Measurements from ENCODE around the gene SPEF2. TPM values are rescaled to one million over a fixed set of nuclear protein-coding genes. Genes with fewer than 3 reads are reported as not detected.

SPEF2 gene
- total RNA-seq, 1 donor from 2014 or later, result 11.2 TPM

DNA sequence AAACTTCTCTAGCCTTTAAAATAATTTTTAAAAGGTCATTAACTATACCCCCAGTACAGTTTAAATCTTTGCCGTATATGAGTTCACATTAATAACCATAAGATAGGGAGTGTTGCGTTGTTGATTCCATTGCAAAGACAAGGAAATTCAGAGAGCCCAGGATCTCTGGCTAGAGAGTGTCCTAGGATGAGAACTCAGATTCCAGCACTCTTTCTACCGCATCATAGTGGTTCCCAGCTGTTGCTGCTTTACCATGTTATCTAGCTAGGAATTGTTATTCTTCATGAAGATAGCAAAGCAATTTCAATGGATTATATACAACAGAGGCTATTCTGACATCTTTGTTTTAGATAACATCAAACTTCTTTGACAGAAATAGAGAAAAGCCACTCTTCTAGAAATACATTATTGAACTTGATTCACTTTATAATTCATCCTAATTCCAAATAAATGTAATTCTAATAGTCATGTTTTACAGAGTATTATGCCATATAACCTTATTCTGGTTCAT is 160.7 kb downstream of the SPEF2 start:
- DNase-seq (ENCODE audit: low read depth), result no peak

DNA sequence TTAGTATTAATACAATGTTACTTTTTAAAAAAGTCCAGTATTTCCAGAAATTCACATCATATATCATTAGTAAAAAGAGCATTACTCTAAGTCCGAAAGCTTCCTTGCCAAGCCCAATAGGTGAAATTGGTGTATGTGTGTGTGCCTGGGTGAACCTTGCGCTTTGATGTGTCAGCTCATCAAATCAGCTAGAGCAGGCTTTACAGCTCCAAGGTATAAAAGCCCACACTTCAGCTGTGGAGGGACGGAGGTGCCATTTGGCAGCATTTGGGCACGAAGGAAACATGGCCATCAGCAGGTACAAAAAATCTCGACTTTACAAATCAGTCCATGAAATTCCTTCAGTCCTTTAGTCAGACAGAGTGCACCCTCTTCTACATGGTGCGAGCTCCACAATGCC is 162.6 kb downstream of the SPEF2 start:
- no peak for DNase-seq (ENCODE audit: low read depth)

DNA sequence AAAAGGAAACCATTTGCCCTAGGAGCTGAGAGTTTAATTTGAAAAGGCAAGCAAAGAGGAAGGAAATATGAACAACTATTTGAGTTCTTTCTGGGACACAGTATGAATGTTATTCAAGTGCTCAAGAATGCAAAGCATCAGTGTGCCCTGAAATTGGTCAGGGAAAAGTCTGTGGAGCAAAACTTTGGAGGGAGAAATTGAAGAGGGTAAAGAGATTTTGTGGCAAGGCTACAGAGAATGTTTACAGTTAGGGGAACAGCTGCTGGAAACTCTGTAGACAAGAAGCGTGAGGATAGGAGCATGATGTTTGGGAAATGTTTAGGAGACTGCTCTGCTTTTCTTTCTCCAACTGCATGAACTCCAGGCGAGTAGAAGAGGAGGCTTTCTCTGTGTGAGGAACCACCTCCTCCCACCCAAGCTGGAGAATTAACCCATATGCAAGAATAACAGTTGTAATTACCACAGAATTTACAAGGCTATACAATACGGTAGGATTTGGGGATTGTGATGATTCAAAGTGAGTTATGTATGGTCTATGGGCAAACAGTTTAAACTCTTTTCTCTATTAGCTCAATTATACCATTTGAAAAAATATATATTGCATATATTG is 163.6 kb downstream of the SPEF2 start:
- no peak for DNase-seq (ENCODE audit: low read depth)

DNA sequence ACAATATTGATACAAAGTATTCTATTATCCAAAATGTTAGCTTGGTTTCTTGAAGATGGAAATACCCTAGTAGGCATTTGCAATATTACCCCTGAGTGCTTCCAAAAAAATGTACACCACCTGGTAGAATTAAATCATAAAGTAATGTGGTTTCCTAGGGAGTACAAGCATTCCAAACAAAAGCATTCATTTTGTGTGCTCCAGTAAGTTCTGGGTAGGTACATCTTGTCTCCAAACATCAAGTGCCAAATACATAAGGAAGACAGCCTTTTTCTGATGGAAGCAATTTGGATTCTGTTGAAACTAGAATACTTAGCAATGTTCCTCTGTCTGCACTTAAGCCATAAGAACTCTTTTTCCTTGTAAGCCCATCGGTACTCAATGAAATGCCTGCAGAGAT is 165.9 kb downstream of the SPEF2 start:
- DNase-seq (ENCODE audit: low read depth), result no peak

DNA sequence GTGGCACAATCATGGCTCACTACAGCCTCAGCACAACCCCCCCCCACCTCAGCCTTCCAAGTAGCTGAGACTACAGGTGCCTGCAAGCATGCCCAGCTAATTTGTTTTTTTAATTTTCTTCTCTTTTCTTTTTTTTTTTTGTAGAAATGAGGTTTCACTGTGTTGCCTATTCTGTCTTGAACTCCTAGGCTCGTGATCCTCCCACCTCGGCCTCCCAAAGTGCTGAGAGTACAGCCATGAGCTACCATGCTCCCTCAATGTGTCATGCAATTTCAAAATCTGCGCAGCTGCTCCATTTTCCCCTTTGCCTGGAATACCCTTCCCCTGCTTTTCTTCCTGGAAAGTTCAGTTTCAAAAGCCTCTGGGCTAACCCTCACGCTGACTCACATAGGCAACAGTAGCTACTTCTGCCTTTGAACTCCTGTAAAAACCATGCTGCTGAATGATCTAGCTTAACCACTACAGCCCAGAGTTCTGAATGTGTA is 168.0 kb downstream of the SPEF2 start:
- DNase-seq (ENCODE audit: low read depth), result peak; percentile 15

DNA sequence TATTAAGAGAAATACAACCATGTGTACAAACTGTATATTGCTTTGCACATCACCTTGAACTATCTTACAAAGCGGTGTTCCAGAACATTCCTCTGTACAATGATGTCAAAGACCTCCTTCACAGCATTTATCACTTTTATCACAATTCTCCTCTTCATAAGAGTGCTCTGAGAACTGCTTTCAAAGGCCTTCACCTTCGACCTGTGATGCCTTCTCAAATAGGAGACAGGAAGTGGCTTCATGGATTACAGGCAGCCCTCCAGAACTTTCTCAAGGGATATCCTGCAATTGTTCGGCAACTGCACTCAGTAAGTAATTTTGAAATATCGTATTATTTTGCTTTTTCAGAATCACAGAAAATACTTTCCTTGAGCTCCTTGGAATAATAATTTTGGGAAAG is 171.1 kb downstream of the SPEF2 start:
- DNase-seq (ENCODE audit: low read depth), result no peak

DNA sequence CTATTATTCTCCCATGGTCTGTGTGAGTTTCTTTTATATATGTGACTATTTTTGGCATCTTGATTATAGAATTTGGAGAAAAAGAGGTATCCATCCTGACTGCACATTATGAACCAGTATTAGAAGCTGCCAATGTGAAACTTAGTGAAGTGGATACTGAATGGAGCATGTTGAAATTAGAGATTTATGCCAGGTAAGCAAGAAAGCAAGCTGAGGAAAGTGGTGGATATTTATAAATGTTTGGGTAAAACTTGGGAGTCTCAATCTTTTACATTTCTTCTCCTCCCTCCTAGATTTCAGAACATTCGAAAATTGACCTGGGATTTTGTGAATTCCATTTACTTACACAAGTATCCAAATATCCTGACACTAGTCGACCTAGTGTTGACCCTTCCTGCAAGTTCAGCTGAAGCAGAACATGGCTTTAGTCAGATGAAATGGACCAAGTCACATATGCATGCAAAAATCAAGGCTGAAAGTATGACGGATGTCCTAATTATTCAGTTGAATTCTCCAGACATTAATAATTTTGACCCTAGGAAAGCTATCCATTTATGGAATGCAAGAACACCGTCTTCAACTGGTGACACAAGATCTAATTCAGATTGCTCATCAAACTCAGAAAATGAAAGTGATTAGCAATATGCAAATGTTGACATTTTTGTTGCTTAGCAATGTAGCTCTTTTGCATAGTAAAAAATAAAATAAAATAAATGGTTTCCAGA is 172.2 kb downstream of the SPEF2 start:
- no peak for DNase-seq (ENCODE audit: low read depth)

DNA sequence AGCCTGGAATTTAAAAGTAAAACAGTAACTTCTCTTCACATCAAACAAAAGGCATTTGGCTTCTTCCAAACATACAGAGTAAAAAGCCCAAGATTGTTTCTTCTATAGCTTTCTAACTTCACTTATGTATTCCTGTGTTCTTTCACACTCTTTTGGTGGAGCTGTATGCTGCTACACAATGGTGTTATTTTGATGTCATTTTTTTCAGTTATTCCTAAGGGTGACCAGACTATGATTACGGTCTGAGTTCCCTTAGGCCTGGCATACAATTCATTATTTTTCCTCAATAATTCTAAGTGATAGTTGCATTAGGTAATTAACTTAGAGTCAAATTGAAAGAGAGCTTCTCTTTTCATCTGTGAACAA is 172.8 kb downstream of the SPEF2 start:
- no peak for DNase-seq (ENCODE audit: low read depth)

DNA sequence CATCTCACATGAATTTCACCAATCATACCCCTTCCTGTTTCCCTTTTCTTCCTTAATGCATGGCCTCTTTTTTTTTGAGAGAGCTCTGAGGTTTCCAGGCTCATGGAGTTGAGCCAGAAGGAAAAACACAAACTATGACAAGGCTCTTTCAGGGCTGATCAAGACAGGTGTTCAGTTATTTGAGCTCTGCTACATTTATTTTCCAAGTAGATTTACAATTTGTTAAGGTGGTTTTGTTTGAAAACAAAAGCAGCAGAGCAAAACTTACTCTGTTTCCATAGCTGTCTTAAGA is 176.6 kb downstream of the SPEF2 start:
- no peak for DNase-seq (ENCODE audit: low read depth)

DNA sequence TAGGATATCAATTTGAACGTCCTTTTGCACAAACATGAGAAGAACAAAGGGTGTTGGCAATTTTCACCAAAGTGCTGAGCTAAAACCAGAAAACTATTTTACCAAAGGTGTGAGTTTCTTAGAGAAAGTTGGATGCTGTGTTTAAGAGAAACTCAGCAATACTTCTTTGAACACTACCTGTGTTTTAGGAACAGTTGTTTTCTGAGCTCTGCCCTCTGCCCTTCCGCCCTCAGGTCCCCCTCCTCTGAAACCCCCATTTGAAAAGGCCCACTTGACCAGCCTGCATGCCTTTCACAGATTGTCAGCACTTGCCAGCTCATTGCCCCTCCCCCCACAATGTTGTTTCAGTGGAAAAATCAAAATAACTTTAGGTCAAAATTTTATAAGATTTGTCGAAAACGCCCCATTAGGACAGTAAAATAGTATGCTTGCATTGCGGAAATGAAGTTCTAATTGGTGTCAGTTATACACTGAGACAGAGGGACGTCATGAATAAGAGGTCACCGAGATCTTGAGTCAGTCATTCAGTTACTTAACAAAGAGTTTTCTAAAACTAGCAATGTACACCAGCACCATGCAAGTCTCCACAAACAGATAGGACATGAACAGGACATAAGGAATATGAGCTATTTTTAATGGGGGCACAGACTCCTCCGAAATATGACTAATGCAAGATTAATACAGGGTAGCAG is 177.2 kb downstream of the SPEF2 start:
- no peak for DNase-seq (ENCODE audit: low read depth)

DNA sequence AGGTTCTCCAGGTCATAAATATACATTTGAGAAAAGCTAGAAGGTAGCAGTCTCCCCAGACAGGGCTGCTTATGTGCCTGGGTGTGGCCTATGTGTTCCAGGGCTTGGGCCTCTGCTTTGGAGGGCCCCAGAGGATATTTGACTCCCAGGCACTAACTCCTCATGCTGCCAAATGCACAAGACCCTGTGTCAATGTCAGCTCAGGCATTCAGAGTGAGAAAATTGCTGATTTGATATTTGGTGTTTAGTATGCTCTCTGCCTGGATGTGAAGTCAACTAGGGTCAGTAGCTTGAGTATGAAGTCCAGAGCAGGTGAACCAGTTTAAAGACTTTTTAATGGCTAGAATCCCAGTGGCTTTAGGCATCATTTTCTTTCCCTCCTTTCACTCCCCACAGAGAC is 181.5 kb downstream of the SPEF2 start:
- DNase-seq (ENCODE audit: low read depth), result no peak

DNA sequence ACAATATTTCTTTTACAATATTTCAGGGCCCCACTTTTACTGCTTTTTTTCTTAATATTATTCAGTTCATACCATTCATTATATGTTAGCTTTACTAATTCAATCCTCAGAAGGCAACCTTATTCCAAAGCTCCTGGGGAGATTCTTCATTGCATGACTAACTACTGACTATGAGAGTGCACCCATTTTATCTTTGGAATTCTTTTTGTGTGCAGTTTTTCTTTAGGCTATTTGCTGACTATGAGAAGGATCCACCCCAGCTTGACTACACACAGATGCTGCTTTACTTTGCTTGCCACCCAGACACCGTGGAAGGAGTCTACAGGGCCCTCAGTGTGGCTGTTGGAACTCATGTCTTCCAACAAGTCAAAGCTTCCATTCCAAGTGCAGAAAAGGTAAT is 182.1 kb downstream of the SPEF2 start:
- no peak for DNase-seq (ENCODE audit: low read depth)

DNA sequence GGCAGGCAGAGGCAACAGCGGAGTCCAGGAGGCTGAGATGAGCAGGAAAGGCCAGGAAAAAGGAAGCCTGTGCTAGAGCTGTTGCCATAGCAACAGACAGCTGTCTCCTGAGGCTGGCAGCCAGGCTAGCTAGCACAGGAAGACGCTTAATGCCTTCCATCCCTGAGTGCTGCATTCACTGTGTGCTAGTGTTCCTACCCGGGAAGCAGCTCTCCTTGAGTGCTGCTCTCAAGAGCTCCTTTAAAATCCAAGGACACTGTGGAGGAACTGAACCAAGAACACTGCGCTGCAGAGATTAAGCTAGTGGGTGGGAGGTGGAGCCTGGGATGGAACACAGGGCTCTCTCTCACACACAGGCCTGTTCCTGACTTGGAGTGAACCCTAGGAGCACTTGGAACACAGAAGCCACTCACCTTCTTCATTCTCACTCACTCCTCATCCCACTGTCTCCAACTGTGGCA is 185.6 kb downstream of the SPEF2 start:
- DNase-seq (ENCODE audit: low read depth), result peak; percentile 22

DNA sequence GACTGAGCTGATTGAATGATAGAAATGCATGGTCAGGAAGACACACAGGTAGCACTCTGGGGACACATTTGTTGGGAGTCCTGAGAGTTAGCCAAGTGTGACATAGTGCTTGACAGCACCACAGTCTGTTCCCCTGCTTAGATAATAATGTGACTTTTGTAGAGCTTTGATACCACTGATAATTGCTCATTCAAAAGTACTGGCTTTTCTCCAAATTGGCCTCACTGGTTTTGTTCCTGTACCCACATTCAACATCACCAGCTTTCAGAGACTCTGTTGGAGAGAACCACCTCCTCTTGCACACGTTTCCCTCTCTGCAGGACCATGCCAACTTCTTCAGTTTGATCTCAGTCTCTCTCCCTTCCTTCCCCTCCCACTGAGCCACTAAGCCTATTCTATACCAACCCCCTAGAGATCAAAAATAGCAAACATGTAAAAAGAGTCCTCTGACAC is 186.6 kb downstream of the SPEF2 start:
- DNase-seq (ENCODE audit: low read depth), result no peak

DNA sequence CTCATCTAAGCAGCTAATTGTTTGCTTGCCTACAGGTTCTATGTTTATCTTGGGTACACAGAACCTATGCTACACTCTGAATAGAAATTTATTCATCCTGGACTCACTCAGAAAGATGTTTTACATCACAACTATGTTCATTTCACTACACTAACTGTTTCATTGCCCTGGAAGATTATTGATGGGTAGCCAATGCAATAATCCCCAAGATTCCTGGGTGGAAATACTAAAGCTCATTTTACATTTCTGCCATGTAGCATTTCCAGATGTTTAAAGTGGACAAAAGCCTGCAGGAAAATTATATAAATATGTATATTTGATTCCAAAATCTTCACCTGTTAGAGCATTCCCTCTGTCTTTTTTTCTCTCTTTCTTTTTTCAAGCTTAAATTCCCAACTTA is 187.2 kb downstream of the SPEF2 start:
- no peak for DNase-seq (ENCODE audit: low read depth)

DNA sequence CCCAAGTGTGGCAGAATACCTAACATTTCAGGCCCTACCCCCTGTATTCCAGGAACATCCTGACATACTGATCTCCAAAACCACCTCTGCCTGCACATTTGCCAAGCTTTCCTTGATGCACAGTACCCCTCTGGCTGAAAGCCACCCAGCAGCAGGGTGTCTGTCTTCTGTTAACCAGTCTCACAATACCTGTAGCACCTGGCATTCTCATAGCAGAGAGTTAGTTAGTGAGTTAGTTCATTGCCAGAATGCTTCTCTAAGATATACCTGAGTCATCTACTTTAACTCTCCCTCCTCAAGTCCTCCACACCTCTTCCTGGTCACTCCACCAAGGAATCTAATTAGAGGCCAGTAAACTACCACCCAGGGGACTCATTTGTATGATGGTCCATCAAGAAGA is 192.9 kb downstream of the SPEF2 start:
- peak; percentile 15 for DNase-seq (ENCODE audit: low read depth)

DNA sequence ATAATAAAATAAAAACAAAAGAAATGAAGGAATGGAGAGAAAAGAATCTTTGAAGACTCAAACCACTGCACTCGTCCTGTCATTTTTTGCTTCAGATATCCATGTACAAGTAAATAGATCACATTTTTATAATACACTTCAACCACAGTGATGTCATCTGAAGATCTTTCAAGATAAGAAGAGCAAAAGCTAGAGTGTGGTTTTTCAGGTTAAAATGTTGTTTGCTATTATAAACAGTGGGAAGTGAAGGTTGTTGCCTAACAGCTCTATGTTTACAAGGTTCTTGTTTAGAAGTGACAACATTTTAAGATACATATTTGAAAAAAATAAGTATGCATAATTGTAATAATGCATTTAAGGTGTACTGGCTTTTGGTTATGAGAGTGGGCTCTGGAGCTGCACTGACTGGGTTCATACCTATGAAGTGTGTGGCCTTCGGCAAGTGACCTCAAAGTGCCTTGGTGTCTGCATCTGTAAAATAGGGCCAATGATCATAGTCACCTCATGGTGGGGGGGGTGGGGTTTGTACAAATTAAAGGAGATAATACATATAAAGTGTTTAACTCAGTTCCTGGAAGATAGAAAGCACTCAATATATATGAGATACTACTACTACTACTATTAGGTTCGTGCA is 193.6 kb downstream of the SPEF2 start:
- DNase-seq (ENCODE audit: low read depth), result peak; percentile 16

DNA sequence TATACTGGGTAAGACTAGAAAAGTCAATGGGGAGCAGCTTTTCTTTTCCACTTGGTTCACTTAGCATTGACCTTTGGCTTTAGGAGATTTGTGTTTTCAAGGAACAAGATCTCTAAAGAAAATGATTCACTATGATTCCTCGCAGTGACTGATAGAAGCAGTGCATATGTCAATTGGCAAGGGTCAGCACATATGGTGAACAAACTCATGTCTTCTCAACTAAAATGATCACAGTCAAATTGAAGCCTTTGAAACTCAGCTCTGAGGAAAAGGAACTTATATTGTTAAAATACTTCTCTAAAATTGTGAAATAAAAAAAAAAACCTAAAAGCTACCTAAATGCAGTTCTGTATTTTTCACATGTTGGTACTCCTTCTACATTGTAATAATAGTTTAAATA is 195.9 kb downstream of the SPEF2 start:
- DNase-seq (ENCODE audit: low read depth), result no peak

DNA sequence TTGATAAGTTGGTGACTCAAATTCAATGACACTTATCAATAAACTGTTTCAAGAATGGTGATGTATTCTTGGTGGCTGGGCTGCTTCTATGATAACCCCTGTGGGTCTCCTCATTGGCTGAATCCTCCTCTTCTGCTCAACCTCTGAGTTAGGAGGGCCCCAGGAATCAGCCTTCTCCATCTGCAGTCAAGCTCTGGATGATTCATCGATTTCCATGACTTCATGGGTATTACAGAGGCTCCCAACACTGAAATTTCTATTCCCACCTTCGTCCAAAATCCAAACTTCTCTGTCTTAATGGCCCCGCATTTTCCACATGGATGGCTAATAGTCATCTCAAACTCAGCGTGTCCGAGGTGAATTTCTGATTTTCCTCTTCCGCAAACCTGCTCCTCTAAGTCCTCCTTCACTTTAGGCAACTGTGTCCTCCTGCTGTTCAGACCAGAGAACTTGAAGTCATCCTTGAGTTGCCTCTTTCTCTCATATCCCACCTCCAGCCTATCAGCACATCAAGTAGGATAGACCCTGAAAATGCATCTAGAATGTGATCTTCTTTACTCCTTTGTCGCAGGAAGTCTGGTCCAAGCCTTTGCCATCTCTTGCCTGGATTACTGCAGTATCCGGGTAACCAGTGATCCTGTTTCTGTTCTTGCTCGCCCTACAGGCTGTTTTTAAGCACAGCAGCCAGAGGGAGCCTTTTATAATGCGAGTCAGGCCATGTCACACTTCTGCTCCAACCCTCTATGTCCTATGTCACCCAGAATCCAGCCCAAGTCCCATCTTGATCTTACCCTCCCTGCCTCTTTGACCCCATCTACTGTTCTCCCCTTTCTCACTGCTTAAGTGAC is 197.7 kb downstream of the SPEF2 start:
- peak; percentile 44 for DNase-seq (ENCODE audit: low read depth)

DNA sequence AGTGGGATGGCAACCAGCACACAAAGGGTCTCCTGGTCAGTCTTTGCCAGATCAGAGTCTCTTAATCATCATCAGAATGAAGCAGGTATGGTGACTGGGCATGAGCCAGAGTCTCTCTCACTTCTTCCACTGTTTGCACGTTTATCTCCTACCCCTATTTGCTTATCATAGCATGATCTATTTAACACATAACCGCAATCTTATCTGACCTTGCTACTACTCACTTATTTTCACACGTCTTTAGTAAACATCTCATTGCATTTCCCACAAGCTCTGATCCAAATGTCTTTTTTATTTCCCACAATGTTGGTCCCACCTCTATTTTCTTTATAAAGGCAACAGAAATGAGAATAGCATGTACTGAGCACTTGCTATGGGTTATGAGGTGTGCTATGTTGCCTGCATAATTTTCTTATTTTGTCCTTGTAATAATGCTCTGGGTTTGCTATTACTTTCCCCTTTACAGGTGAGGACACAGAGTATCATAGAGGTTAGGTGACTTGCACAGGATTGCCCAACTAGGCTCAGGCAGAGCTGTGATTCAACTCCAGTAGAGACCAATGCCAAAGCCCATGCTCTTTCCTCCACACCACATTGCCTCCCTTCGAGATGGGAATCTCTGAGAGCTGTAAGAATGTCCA is 199.3 kb downstream of the SPEF2 start:
- no peak for DNase-seq (ENCODE audit: low read depth)

DNA sequence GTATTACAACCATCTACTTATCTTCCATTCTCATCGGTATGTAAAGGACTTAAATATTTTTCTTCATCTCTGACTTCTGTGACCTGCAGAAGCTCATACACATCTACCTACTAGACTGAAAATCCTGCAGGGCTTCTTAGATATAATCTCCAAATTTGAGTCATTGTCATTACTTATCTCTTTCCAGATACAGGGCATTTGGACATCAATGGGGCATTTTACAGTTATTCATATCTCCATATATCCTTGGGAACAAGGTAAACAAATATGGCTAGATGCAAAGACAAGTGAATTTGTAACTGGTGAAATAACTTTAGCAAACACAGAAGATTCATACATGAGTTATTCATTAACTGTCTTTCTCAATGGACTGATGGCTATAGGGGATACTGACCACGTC is 201.4 kb downstream of the SPEF2 start:
- DNase-seq (ENCODE audit: low read depth), result no peak
